MM.1S (cell line): ENCODE data around the gene PDZRN4.

Experiments
- CTCF ChIP-seq: fragments of 300-600 bp; sonication (generic); IDR thresholded peaks from 2 replicates; pipeline ENCODE4 v1.5.1; 2016; ENCODE audit warnings: antibody characterized with exemption, low read length, mixed read lengths
- EZH2 ChIP-seq: fragments of 300-600 bp; sonication (generic); optimal IDR thresholded peaks from 2 replicates; pipeline ENCODE3; 2017; ENCODE audit warnings: low read depth, mild to moderate bottlenecking, antibody characterized with exemption, low read length, mixed read lengths

GRCh38 chr12:41402801-41403200 lies 214.7 kb downstream of the PDZRN4 start:
- no peak for TF ChIP-seq CTCF
- no peak for TF ChIP-seq EZH2
